ENCODE data around the gene DYNLT2B.
"Not testable (repeated sequence)": the region's sequence is repeated elsewhere in the genome, so short reads cannot be mapped to it uniquely, and the experiment has no call there.

Gene DYNLT2B

GRCh38 chr3:196326936-196327335 is 8.9 kb upstream of the DYNLT2B start:
- no peak for DNase-seq (ENCODE audit: low read depth, low spot score)

- no peak for DNase-seq (ENCODE audit: low read depth, low spot score)
These were observed 5.7 kb upstream of the DYNLT2B start for GRCh38 chr3:196323691-196324090.

GRCh38 chr3:196323016-196323415 is 5.0 kb upstream of the DYNLT2B start:
- no peak for DNase-seq (ENCODE audit: low read depth, low spot score)

GRCh38 chr3:196321162-196321561 is 3.1 kb upstream of the DYNLT2B start:
- no peak for DNase-seq (ENCODE audit: low read depth, low spot score)

GRCh38 chr3:196320137-196320536 is 2.1 kb upstream of the DYNLT2B start:
- no peak for DNase-seq (ENCODE audit: low read depth, low spot score)

GRCh38 chr3:196316799-196317686 is 997 bp downstream of the DYNLT2B start:
- not testable (repeated sequence) for DNase-seq (ENCODE audit: low read depth, low spot score)

- no peak for DNase-seq (ENCODE audit: low read depth, low spot score)
These were observed 2.2 kb downstream of the DYNLT2B start for GRCh38 chr3:196315821-196316220.

- no peak for DNase-seq (ENCODE audit: low read depth, low spot score)
These were observed 3.4 kb downstream of the DYNLT2B start for GRCh38 chr3:196314597-196314996.

GRCh38 chr3:196314086-196314485 is 4.0 kb downstream of the DYNLT2B start:
- not testable (repeated sequence) for DNase-seq (ENCODE audit: low read depth, low spot score)

GRCh38 chr3:196302960-196303359 is 15.1 kb downstream of the DYNLT2B start:
- not testable (repeated sequence) for DNase-seq (ENCODE audit: low read depth, low spot score)

- DNase-seq (ENCODE audit: low read depth, low spot score): not testable (repeated sequence)
These were observed 15.5 kb downstream of the DYNLT2B start for GRCh38 chr3:196302551-196302950.

- DNase-seq (ENCODE audit: low read depth, low spot score): no peak
These were observed 19.5 kb downstream of the DYNLT2B start for GRCh38 chr3:196298521-196298920.

GRCh38 chr3:196292286-196292923 is 25.6 kb downstream of the DYNLT2B start:
- DNase-seq (ENCODE audit: low read depth, low spot score): no peak

GRCh38 chr3:196288141-196288460 is 29.9 kb downstream of the DYNLT2B start:
- no peak for DNase-seq (ENCODE audit: low read depth, low spot score)

GRCh38 chr3:196287440-196288140 is 30.4 kb downstream of the DYNLT2B start, which contains the start of gene PCYT1A:
PCYT1A (minus strand) TSS chr3:196287726; CDS start chr3:196270531, 17,195 bp downstream.
- DNase-seq (ENCODE audit: low read depth, low spot score): peak; percentile 46

- DNase-seq (ENCODE audit: low read depth, low spot score): no peak
These were observed 31.0 kb downstream of the DYNLT2B start for GRCh38 chr3:196287090-196287439.

- no peak for DNase-seq (ENCODE audit: low read depth, low spot score)
These were observed 33.6 kb downstream of the DYNLT2B start for GRCh38 chr3:196284396-196284795.

GRCh38 chr3:196281962-196282361 is 36.1 kb downstream of the DYNLT2B start:
- DNase-seq (ENCODE audit: low read depth, low spot score): no peak

GRCh38 chr3:196280689-196281440 is 37.2 kb downstream of the DYNLT2B start:
- no peak for DNase-seq (ENCODE audit: low read depth, low spot score)

- DNase-seq (ENCODE audit: low read depth, low spot score): no peak
These were observed 42.9 kb downstream of the DYNLT2B start for GRCh38 chr3:196275126-196275525.

GRCh38 chr3:196274585-196274984 is 43.5 kb downstream of the DYNLT2B start:
- DNase-seq (ENCODE audit: low read depth, low spot score): peak; percentile 24

GRCh38 chr3:196273655-196274054 is 44.4 kb downstream of the DYNLT2B start:
- no peak for DNase-seq (ENCODE audit: low read depth, low spot score)
